COLO829 (cell line): Measurements from ENCODE around the gene OSBPL2.

Source experiments
- DNase-seq: peaks from one replicate; pipeline ENCODE4 v3.0.0; 2012; ENCODE audit warnings: low spot score

The OSBPL2 gene

DNA sequence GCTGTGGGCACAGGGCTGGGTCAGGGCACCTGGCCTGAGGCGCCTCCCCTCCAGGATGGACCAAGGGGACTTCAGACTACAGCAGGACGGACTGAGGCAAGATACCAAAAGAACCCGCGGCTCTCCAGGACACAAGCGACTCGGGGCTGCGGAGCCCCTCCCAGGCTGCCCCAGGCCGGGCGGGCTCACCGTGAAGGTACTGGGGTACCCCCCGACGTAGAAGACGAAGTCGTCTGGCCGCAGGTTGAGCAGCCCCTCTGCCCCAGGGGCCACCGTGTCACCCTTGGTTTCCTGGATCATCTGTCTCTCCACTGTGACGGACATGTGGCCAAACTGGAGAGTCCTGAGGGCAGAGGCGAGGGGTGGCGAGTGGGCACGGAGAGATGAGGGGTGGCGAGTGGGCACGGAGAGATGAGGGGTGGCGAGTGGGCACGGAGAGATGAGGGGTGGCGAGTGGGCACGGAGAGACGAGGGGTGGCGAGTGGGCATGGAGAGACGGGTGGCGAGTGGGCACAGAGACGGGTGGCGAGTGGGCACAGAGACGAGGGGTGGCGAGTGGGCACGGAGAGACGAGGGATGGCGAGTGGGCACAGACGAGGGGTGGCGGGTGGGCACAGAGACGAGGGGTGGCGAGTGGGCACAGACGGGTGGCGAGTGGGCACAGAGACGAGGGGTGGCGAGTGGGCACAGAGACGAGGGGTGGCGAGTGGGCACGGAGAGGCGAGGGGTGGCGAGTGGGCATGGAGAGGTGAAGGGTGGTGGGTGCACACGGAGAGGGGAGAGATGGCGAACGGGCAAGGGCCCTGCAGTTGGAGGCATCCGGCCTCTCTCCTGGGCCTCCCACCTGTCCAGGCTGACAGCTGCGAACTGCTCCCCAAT lies 75.4 kb downstream of the OSBPL2 start:
- DNase-seq = no peak

DNA sequence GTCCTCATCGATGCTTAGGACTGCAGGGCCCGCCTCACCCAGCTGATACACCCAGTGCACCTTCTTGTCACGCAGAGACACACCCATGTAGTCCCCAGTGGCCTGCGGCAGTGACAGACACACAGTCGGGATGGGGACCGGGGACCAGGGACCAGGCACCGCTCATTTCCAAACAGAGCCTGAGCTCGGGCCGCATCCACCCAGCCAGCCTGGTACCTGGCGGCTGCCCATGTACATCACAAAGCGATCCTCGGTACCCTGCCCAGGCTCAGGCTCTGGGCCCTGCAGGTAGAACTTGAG lies 76.0 kb downstream of the OSBPL2 start:
- DNase-seq = no peak

GRCh38 chr20:62314711-62315302 lies 76.5 kb downstream of the OSBPL2 start:
- DNase-seq = no peak

- DNase-seq = no peak
These were observed 77.5 kb downstream of the OSBPL2 start for GRCh38 chr20:62315773-62316172.

DNA sequence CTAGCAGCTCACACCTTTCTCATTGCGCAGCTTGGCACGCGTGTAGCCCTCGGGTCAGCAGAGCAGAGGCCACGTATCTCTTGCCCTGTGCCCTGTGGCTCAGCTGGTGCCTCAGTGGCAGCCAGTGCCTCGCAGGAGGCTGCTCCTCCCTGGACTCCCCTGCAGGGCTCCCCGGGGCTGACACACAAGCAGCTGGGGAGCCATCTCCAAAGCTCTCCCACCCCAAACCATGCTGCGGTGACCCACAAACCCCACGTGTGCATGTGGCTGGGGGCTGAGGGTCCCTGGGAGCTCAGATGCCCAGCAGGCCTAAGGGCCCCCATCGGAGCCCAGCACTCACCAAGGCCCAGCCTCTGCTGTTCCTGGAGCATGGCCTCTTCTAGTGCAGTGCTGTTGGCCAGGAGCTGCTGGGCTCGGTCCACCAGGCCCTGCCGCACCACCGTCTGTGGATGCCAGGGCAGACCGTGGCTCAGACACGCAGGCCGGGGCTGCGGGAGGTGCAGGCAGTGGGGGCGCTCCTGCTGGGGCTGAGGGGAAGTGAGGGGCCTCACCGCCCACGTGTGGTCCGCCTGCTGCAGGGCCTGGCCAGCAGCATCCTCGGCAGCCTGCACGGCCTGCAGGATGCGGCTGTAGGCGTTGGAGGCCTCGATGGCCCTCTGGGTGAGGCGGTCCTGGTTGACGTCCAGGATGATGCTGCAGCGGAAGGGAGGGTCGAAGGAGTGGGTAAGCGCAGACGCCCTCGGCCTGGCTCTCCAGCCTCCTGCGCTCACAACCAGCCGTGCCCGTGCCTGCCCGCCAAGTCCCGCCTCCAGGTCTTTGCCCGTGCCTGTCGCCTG lies 78.2 kb downstream of the OSBPL2 start:
- DNase-seq = no peak

GRCh38 chr20:62317167-62317655 lies 78.9 kb downstream of the OSBPL2 start:
- no peak for DNase-seq

DNA sequence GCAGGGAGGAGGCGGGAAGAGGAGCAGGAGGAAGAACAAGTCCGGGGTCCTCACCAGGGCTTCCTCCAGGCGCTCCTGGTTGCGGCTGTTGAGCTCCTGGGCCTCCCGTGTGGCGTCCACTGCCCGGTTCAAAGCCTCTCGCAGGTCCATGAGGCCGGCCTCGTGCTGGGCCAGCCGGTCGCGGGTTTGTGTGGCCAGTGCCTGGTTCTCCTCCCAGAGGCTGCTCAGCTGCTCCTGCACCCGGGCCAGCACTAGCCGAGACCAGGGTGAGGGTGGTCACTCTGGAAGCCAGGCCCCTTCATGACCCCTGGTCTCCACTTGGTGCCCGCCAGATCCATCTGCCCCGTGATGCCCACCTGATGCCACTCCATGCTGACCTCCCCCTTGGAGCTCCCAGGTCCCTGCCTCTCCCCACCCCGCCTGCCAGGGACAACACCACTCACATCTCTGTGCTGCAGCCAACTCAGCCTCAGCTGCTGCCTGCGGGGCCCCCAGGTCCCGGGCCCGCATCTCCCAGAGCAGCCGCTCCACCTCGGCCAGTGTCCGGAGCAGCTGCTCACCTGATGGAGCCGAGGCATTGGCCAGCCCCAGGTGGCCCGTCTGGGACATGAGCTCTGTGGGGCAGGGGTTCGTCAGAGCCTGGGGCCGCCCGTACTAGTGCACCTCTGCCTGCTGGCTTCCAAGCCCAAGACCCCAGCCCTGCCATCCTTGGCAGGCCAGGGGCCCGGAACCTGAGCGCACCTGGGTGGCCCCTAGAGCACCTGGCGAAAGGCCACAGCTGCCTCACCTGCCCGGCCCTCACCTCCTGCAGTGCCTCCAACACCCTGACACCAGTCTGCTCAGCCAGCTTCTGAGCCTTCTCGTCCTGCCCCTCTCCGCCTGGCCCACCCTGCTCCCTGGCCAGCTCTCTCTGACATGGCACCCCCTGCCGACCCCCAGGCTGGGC lies 80.4 kb downstream of the OSBPL2 start:
- DNase-seq = no peak

DNA sequence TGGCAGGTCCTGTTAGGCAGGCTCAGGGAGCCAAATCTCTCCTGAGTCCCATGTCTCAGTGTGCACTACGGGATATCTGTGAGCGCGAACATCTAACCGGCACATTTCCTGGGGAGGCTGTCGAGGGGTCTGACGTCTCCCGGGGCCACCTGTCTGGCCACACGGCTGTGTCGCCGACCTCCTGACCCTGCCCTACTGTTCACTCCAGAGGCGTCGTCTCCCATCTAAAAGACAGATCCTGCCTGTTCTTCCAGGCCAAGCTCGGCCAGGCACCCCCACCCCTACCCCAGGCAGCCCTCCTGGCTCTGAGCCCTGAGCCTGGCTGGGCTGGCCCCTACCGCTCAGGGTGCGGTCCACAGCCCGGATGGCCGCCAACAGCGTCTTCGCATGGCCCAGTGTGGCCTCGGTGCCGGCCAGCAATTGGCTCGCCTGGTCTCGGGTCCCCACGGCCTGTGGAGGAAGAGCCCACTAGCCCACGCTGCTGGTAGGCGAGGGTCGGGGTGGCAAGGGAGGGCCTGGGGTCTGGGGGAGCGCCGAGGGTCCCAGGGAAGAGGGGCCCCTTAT lies 81.1 kb downstream of the OSBPL2 start:
- DNase-seq = no peak

DNA sequence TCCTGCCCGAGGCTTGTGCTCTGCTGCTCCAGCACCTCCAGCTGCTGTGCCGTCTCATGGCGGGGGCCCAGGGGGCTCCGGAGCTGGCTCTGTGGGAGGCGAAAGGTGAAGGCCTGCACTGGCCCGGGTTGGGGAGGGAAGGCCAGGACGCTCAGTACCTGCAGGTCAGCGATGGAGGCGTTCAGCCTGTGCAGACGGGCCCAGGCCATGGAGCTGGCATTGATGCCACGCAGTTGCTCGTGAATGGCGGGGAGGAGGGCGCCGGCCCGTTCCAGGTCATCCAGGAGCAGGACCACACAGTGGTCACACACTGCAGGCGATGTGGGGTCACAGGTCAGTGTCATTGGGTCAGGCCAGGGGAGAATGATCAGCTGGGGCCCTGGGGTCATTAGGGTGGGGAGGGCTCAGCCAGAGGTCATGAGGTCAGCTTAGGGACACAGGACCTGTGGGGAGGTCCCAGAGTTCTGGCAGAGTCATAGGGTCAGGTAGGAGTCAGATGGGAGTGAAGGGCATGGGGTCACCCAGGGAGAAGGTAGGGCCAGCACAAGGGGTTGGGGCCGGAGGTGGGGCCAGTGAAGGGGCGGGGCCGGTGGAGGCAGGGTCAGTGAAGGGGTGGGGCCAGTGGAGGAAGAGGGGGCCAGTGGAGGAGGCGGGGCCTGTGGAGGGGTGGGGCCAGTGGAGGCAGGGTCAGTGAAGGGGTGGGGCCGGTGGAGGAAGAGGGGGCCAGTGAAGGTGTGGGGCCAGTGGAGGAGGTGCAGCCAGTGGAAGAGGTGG lies 82.4 kb downstream of the OSBPL2 start:
- peak; percentile 59 for DNase-seq

DNA sequence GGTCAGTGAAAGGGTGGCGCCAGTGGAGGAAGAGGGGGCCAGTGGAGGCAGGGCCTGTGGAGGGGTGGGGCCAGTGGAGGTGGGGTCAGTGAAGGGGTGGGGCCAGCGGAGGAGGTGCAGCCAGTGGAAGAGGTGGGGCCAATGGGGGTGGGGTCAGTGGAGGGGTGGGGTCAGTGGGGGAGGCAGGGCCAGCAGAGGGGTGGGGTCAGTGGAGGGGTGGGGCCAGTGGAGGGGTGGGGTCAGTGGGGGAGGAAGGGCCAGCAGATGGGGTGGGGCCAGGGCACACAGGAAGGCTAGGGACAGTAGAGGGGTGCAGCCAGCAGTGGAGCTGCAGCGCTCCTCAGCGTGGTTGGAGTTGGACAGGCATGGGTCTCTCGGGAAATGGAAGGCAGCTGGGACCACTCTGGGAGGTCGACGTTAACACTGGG lies 83.2 kb downstream of the OSBPL2 start:
- DNase-seq = peak; percentile 25

GRCh38 chr20:62321975-62322374 lies 83.7 kb downstream of the OSBPL2 start:
- DNase-seq = no peak

GRCh38 chr20:62322492-62323041 lies 84.2 kb downstream of the OSBPL2 start:
- no peak for DNase-seq

- DNase-seq = no peak
These were observed 85.0 kb downstream of the OSBPL2 start for GRCh38 chr20:62323146-62323979.

DNA sequence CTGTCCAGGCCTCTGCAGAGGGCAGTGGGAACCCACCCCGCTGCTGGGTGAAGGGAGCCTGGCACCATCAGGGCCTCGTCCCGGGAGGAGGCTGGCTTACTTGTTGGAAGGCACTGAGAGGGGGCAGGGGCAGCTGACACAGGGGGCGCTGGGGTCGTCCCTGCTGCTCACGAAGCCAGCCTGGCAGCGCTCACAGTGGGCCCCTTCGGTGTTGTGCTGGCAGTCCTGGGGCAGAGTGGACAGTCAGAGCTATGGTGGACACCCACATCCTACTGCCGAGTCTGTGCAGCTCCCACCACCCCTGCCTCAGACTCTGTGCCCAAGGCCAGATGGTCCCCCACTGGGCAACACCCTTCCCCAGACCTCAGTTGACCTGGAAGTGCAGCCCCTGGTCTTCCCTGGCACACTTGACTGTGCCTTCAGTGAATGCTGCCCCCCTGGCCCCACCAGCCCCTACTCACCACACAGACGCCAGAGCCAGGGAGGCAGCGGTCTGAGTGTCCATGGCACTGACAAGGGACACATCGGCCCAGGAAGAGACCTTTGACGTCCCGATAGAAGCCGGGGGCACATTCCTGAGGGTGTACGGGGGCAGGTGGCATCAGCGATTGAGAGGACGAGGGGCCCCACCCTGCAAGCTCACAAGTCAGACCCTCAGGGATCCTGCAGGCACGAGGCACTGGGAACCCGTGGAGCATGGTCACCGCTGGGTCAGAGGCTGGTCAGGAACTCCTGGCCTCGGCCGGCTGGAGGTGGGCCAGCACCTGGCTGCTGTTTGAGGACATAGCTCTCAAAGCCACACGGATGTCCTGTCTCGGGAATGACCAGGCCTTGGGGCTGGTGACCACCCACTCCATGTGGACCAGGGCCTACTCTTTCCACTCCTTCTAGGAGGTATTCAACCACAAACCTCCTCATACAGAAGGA lies 85.9 kb downstream of the OSBPL2 start:
- DNase-seq = no peak

DNA sequence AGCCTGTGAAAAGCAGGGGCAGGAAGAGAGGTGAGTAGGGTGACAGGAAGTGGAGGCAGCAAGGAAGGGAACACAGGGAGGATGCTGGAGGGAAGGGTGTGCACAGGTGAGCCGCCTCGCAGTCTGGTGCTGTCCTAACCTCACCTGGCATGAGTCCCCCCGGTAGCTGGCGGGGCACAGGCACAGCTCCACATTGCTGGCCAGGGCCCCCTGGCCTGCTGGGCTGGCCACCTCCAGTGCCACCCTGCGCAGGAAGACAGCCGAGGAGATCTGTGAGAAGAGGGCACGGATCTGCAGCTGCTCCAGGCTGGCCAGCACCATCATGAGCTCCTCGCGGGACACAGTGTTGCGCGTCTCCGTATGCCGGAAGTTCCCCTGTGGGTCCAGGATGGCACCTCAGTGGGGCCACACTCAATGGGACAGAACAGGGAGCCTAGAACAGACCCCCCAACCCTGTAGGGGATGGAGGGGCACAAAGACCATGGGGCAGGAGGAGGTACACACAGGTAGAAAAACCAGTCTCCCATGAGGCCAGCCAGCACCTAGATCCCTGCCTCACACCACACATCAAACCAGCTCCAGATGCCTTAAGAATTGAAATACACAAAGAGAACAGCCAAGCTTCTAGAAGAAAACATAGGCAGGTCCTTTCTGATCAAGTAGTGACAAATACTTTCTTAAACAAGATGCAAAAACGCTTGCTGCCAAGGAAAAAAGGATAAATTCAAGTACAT lies 87.0 kb downstream of the OSBPL2 start:
- no peak for DNase-seq

DNA sequence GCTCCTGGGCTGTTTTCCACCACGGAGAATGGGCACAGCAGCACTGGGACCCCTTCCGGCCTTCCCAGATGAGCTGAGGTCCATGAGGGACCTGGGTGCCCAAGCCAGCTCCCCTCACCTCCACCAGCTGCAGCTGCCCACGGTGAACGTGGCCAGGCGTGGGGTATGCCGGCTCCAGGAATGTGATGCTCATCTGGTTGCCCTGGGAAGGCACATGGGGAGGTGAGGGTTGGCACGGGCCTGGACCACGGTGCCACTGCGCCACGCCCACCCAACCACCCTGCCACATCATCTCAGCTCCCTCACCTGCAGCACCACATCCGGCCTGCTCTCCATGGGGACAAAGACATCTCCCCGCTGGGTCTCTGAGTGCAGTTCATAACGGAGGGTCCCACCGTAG lies 88.2 kb downstream of the OSBPL2 start:
- no peak for DNase-seq

- no peak for DNase-seq
These were observed 88.8 kb downstream of the OSBPL2 start for GRCh38 chr20:62326959-62327725.
